Measurements from ENCODE around the gene DIDO1.

DIDO1 gene

DNA sequence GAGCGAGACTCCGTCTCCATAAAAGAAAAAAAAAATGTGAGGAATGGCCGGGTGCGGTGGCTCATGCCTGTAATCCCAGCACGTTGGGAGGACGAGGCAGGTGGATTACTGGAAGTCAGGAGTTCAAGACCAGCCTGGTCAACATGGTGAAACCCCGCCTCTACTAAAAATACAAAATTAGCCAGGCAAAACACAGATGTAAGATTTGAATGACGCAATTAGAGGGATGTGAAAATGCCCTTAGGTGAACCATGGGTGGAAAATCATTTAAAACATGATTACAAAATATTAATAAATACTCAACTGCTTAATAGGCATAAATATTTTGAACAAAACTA is 88.5 kb downstream of the DIDO1 start:
- no peak for DNase-seq (ENCODE audit: extremely low spot score)
- ChIA-PET CTCF (interaction anchor here (1.3 to 2.8 kb wide), 2 partner anchors 15 to 135 kb away, joined by 3 to 8 read pairs; no protein-coding TSS in a partner anchor), POLR2A (no interaction called here)
- TF ChIP-seq, protein P1, sequence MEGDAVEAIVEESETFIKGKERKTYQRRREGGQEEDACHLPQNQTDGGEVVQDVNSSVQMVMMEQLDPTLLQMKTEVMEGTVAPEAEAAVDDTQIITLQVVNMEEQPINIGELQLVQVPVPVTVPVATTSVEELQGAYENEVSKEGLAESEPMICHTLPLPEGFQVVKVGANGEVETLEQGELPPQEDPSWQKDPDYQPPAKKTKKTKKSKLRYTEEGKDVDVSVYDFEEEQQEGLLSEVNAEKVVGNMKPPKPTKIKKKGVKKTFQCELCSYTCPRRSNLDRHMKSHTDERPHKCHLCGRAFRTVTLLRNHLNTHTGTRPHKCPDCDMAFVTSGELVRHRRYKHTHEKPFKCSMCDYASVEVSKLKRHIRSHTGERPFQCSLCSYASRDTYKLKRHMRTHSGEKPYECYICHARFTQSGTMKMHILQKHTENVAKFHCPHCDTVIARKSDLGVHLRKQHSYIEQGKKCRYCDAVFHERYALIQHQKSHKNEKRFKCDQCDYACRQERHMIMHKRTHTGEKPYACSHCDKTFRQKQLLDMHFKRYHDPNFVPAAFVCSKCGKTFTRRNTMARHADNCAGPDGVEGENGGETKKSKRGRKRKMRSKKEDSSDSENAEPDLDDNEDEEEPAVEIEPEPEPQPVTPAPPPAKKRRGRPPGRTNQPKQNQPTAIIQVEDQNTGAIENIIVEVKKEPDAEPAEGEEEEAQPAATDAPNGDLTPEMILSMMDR (IDR thresholded peaks at IDR 0.05; ENCODE audit: control extremely low read depth, extremely low read depth, low read depth, missing control alignments): no peak

DNA sequence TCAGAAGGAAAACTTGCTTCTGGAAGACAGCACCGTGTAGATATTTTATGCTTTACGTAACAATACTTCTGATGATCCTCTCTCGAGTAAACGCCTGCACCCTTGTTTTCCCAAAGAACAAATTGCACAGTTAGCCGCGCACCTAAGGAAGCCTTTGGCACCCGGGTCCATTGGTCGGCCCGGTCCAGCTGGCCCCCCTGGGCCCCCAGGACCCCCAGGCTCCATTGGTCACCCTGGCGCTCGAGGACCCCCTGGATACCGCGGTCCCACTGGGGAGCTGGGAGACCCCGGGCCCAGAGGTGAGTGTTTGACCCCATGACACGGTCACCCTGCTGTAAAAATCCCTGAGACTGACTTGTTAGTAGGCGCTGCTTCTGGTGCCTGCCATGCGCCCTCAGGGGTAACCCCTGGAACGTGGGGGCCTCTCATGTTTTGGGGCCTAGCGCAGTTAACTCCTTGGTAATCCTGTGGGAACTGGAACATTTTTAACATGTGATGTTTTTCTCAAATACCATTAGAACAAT is 89.3 kb downstream of the DIDO1 start:
- CTCF ChIA-PET: interaction anchor here (2.8 kb wide), 1 partner anchor 14 kb away, joined by 8 read pairs; no protein-coding TSS in a partner anchor
- POLR2A ChIA-PET: no interaction called here
- TF ChIP-seq, protein P1 (IDR thresholded peaks at IDR 0.05; ENCODE audit: control extremely low read depth, extremely low read depth, low read depth, missing control alignments): no peak
- no peak for DNase-seq (ENCODE audit: extremely low spot score)

DNA sequence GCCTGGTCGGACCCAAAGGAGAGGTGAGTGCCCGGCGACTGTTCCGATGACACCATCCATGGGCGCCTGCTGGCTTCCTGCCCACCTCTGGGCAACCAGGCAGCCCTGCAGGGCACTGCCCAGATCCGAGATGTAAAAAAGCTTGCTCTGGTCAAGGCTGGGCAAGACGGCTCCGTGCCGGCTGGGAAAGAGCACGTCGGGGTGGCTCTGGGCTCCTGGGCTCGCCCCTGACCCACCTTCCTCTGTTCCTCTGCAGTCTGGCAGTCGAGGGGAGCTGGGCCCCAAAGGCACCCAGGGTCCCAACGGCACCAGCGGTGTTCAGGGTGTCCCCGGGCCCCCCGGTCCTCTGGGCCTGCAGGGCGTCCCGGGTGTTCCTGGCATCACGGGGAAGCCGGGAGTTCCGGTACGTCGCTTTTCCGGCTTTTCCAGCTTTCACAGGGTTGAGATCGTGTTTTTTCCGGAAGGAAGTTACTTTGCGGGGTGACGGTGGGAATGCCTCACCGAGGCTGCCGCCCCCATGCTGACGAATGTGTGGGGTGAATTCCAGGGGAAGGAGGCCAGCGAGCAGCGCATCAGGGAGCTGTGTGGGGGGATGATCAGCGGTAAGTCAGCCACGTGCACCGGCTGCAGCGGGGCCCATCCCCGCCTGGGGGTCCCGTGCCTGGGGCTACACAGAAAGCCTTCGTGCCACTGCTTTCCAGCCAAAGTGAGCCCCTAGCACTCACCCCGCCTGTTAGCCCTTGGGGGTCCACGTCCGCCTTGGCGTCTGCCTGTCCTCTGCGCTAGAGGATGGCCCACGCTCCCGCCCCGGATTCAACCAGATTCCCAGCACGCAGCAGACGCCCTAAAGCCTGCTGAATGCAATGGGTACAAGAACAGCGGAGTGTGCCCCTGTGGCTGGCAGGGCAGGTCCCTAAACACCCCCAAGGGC is 90.1 kb downstream of the DIDO1 start:
- CTCF ChIA-PET: interaction anchor here (0.7 to 2.8 kb wide), 3 partner anchors 11 to 14 kb away, joined by 3 to 8 read pairs (median 5); no protein-coding TSS in a partner anchor
- TF ChIP-seq, protein P1 (IDR thresholded peaks at IDR 0.05; ENCODE audit: control extremely low read depth, extremely low read depth, low read depth, missing control alignments): no peak
- POLR2A ChIA-PET: no interaction called here

DNA sequence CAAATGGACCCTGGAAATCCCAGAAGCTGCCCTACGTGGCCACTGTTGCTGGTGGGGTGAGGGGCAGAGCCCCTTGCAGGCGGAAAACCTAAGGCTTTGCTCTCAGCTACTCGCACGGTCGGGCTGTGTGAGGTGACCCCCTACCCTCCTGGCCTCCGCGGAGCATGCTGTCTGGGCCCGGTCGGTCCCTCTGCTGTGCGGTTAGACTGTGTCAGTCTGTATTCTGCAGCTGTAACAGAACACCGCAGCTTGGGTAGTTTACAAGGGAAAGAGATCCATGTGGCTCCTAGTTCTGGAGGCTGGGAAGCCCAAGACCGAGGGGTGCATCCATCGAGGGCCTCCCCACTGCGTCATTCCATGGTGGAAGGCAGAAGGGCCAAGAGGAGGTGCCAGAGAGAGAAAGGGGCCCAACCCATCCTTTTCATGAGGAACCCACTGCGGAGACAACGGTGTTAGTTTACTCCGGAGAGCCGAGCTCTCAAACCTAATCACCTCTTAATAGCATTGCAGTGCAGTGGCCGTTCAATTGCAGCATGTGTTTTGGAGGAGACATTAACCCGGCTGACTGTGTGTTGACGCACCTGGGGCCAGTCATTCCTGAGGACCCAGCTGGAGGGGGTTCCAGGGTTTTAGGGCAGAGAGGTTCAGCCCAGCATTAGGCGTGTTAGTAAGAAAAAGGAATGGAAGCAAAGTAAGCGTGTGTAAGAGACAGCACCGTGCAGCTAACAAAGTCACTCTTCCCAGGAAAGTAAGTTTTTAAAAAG is 91.2 kb downstream of the DIDO1 start:
- POLR2A ChIA-PET: no interaction called here
- TF ChIP-seq, protein P1 (IDR thresholded peaks at IDR 0.05; ENCODE audit: control extremely low read depth, extremely low read depth, low read depth, missing control alignments): no peak
- CTCF ChIA-PET: interaction anchor here (0.7 to 1.3 kb wide), 5 partner anchors 12 to 32 kb away, joined by 3 to 5 read pairs (median 3); no protein-coding TSS in a partner anchor
- DNase-seq (ENCODE audit: extremely low spot score): no peak

More for the DNA sequence above, 90.1 kb downstream of the DIDO1 start:
- no peak for DNase-seq (ENCODE audit: extremely low spot score)

DNA sequence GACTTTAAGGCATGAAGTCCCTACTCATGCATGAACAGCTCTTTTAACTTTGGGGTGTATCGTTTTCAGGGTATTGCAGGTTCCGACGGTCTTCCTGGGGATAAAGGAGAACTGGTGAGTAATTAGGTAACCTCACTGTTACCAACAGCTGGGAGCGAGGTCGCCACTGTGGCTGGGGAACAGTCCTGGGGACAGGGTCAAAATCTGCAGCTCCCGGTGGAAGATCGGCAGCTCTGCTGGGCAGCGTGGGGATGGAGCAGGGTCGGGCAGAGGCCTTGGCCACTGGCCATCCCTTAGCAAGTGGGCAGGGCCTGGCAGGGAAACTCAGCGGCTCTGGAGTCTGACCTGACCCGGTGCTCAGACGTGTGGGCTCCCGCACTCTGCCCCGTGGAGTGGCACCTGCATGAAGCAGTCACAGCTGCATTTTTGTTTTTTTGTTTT is 93.3 kb downstream of the DIDO1 start:
- DNase-seq (ENCODE audit: extremely low spot score): no peak
- TF ChIP-seq, protein P1 (IDR thresholded peaks at IDR 0.05; ENCODE audit: control extremely low read depth, extremely low read depth, low read depth, missing control alignments): no peak
- ChIA-PET POLR2A (interaction anchor here (0.6 kb wide), 1 partner anchor 70 kb away, joined by 3 read pairs; no protein-coding TSS in a partner anchor), CTCF (interaction anchor here (1.0 to 2.0 kb wide), 6 partner anchors 10 to 74 kb away, joined by 3 to 10 read pairs (median 4); no protein-coding TSS in a partner anchor)
